GM18502 (cell line): Measurements from ENCODE around the gene SYNDIG1L.
"Not testable (repeated sequence)": the region's sequence is repeated elsewhere in the genome, so short reads cannot be mapped to it uniquely, and the experiment has no call there.

ENCODE experiments used
- ATAC-seq: cut with Tn5 transposase; IDR thresholded peaks from one replicate; pipeline ENCODE4 v1.9.1; 2021; ENCODE audit warnings: mild to moderate bottlenecking; ENCODE audit not compliant: unreplicated experiment, poor library complexity

The SYNDIG1L gene

GRCh38 chr14:74404435-74404834, 21.6 kb downstream of the SYNDIG1L start:
- ATAC-seq, result no peak

GRCh38 chr14:74403619-74404417, 22.2 kb downstream of the SYNDIG1L start:
- no peak for ATAC-seq

- no peak for ATAC-seq
These were observed 23.4 kb downstream of the SYNDIG1L start for GRCh38 chr14:74402401-74403251.

DNA sequence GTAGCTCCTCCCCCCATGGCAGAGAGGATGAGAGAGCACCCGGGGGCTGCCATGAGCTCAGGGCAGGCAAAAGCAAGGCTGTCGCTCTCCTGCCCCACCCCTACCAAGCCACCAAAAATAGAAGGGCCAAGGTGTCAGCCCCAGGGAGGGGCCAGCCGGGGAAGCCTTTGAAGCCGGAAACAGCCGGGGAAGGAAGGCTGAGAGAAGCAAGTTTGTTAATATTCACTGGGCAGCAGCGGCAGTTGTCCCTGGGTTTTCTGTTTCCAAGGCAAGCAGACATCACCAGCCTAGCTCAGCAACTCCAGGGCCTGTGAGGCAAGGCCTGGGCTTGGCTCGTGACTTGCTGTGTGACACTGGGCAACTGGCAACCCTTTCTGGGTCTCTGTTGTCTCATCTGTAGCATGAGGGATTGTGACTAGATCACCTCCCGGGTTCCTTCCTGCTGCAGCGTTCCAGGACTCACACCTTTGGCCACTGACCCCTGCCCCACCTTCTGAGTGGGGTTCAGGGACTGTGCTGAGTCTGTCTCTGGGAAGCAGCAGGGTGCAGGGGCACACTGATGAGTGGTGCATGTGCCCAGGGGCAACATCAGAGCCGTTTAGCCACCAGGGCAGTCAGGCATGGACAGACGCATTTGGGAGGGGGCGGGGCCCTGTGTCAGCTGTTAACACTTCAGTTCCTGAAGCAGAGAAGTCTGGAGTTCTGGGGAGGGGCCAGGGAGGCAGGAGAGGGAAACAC, 24.3 kb downstream of the SYNDIG1L start:
- peak; percentile 82 for ATAC-seq

DNA sequence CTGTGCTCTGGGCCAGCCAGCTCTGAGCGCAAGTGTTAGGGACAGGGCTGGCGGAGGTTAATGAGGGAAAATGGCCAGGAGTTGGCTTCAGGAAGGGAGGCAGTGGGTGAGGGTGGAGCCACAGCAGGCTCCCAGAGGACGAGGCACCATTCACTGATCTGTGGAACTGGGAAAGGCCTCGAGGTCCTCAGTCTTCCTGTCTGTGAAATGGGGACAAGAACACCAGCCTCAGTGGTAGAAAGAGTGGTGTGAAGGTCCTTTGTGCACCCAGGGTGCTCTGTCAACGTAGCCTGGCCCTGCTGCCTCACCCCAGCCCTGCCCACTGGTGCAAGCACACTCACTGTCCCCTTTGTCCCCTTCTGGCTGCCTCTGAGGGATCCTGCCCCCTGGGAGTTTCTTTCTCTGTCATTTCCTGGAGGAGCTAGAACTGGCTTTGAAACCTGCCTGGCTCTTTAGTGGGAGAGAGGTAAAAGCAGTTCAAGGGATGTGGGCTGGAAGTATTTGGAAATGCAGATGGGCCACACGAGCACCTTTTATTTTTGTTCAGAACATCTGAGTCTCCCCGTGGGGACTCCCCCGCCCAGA, 25.0 kb downstream of the SYNDIG1L start:
- ATAC-seq, result peak; percentile 23

DNA sequence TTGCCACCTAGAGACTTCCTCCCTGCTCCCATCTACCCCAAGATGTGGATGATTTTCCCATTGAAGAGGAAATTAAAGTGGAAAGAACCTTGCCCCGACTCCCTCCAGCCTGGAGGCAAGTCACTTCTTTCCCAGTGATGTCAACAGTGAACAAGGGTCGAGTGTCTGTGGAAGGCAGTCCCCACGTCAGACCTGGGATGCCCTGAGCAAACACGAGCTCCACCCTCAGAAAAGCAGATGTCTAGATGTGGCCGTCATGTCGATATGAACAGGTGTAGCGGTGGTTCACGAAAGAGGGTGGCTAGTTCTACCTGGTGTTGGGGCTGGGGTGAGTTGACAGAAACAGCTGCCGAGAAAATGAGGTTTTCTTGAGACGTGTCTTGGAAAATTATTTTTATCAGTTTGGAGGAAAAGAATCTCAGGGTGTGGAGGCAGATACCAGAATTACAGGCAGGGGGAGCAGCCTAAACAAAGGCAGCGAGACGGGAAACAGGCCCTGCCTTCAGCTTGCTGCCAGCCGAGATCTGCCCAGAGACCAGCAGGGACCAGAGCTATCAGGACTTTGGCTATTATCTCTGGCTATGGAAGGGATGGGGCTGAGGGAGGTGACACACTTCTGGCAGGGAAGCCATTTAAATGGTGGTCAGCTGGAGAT, 25.9 kb downstream of the SYNDIG1L start:
- ATAC-seq, result no peak

GRCh38 chr14:74395094-74395493, 30.9 kb downstream of the SYNDIG1L start:
- ATAC-seq, result no peak

DNA sequence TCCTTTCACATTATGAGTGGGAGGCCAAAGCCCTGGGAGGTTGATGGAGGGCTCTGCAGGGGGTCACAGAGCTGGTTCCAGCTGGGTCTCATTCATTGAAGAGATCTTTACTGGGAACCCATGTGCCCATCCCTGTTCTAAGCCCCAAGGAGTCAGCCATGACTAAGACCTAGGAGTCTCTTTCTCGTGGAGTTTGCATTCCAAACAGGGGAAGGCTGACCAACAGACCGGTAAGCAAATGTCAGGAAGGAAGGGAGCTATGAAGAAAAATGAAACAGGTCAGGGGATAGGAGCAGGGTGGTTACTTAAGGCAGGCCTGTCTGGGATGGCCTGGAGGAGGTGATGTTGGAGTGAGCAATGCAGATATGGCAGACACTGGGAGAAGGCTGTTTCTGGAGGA, 31.5 kb downstream of the SYNDIG1L start:
- no peak for ATAC-seq

- ATAC-seq, result no peak
These were observed 33.1 kb downstream of the SYNDIG1L start for GRCh38 chr14:74392616-74393570.

DNA sequence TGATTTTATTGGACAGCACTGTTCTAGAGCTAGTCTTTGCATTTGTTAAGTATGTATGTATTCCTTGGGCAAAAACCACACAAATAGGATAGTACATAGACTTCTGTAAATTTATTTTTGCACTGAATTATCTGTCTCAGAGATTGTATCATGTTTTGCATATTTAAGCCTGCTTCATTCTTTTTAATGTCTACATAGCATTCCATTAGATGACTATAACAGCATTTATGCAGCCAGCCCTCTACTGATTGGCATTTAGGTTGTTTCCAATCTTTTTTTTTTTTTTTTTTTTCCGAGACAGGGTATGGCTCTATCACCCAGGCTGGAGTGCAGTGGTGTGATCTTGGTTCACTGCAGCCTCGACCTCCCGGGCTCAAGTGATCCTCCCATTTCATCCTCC, 34.5 kb downstream of the SYNDIG1L start:
- ATAC-seq, result no peak

GRCh38 chr14:74390505-74390904, 35.5 kb downstream of the SYNDIG1L start:
- ATAC-seq, result not testable (repeated sequence)

DNA sequence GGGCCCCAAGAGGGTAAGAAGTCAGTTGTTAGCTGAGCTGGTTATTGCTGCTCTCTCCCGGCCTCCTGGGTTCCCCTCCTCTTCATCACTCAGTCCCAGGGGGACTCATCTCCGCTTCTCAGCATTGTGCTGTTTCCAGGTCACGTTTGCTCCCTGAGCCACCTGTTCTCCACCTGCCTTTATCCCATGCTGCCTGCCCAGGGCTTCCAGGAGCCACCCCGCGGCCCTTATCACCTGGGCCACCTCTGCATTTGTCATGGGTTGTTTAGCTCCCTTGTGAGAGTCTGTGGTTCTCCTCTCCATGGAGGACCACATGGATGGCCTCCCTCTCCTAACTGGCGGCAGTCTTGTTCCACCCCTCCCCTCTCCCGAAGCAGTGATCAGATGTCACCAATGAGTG, 36.0 kb downstream of the SYNDIG1L start:
- no peak for ATAC-seq

GRCh38 chr14:74382231-74382630, 43.8 kb downstream of the SYNDIG1L start:
- no peak for ATAC-seq

DNA sequence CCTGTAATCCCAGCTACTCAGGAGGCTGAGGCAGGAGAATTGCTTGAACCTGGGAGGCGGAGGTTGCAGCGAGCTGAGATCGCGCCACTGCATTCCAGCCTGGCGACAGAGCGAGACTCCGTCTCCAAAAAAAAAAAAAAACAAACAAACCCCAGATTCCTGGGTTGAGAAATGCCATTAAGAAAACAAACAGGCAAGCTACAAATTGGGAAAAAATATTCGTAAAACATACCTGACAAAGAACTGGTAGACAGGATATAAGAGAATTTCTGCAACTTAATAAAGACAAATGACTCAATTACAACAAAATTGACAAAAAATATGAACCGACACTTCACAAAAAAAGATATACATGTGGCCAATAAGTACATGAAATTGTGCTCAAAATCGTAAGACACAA, 44.4 kb downstream of the SYNDIG1L start:
- not testable (repeated sequence) for ATAC-seq

- no peak for ATAC-seq
These were observed 45.2 kb downstream of the SYNDIG1L start for GRCh38 chr14:74380845-74381244.

GRCh38 chr14:74380172-74380571, 45.8 kb downstream of the SYNDIG1L start:
- ATAC-seq, result no peak

DNA sequence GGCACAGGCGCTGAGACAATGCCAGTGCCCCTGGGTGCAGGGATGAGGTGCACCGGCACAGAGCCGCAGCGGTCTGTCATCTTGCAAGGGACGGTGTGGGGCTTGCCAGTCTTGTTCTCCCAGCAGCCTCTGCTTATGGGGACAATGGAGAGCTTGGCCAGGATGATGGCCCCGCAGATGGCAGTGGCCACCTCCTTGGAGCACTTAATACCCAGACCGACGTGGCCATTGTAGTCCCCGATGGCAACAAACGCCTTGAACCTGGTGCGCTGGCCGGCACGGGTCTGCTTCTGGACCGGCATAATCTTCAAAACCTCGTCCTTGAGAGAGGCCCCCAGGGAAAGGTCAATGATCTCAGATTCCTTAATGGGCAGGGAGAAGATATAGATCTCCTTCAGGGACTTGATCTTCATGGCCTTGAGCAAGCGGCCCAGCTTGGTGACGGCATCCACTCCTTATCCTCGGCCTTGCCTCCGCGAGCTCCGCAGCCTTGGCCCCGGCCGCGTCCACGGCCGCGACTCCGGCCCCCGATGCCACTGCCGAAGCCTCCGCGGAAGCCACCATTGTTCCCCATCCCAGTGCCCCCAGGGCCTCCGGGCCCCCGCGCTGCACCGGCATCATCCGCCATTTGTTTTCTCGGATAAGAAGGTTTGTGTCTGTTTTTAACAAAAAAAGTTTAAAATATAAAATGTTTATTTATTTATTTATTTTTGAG, 47.9 kb downstream of the SYNDIG1L start:
- ATAC-seq, result no peak

GRCh38 chr14:74368441-74368840, 57.6 kb downstream of the SYNDIG1L start:
- no peak for ATAC-seq
